GM23248 (cell line): ENCODE measurements around the gene PI4KA. TPM values are rescaled to one million over a fixed set of nuclear protein-coding genes. Genes with fewer than 3 reads are reported as not detected.

ENCODE experiments used
- DNase-seq: peaks from one replicate; pipeline ENCODE4 v3.0.0-alpha.2; 2015
- H2AFZ ChIP-seq: fragments of 200-600 bp; sonication (generic); 2 replicates; pipeline ENCODE4 v1.6.1; 2016; ENCODE audit warnings: antibody characterized with exemption
- H3F3A ChIP-seq: fragments of 200-600 bp; sonication (generic); 2 replicates; pipeline ENCODE4 v1.6.1; 2016; ENCODE audit warnings: mild to moderate bottlenecking, antibody characterized with exemption, mixed run types; ENCODE audit not compliant: insufficient read depth
- H3K27ac ChIP-seq: fragments of 200-600 bp; sonication (generic); 2 replicates; pipeline ENCODE4 v1.5.1; 2016; ENCODE audit warnings: mild to moderate bottlenecking
- H3K27me3 ChIP-seq: fragments of 200-600 bp; sonication (generic); replicated peaks from 2 replicates; pipeline ENCODE4 v1.6.1; 2016; ENCODE audit warnings: mild to moderate bottlenecking; ENCODE audit not compliant: insufficient read depth
- H3K36me3 ChIP-seq: fragments of 200-600 bp; sonication (generic); 2 replicates; pipeline ENCODE4 v1.6.1; 2016; ENCODE audit warnings: low read depth, mild to moderate bottlenecking
- H3K4me1 ChIP-seq: fragments of 200-600 bp; sonication (generic); 2 replicates; pipeline ENCODE4 v1.6.1; 2016; ENCODE audit warnings: mild to moderate bottlenecking; ENCODE audit not compliant: insufficient read depth
- H3K4me2 ChIP-seq: fragments of 200-600 bp; sonication (generic); one replicate; pipeline ENCODE4 v1.6.1; 2016; ENCODE audit warnings: mild to moderate bottlenecking; ENCODE audit not compliant: unreplicated experiment
- H3K4me3 ChIP-seq: fragments of 200-600 bp; sonication (generic); 2 replicates; pipeline ENCODE4 v1.5.1; 2016; ENCODE audit warnings: mild to moderate bottlenecking
- H3K79me2 ChIP-seq: fragments of 200-600 bp; sonication (generic); 2 replicates; pipeline ENCODE4 v1.6.1; 2016; ENCODE audit warnings: mild to moderate bottlenecking; ENCODE audit not compliant: insufficient read depth
- H3K9ac ChIP-seq: fragments of 200-600 bp; sonication (generic); 2 replicates; pipeline ENCODE4 v1.6.1; 2016; ENCODE audit warnings: mild to moderate bottlenecking
- H3K9me2 ChIP-seq: fragments of 200-600 bp; sonication (generic); 2 replicates; pipeline ENCODE4 v1.6.1; 2016; ENCODE audit warnings: mixed run types, mild to moderate bottlenecking, moderate library complexity; ENCODE audit not compliant: insufficient read depth
- H3K9me3 ChIP-seq: fragments of 200-600 bp; sonication (generic); one replicate; pipeline ENCODE4 v1.6.1; 2017; ENCODE audit warnings: low read depth
- H4K20me1 ChIP-seq: fragments of 200-600 bp; sonication (generic); 2 replicates; pipeline ENCODE4 v1.6.0; 2016; ENCODE audit not compliant: insufficient read depth
- EZH2 ChIP-seq: fragments of 200-600 bp; sonication (generic); IDR thresholded peaks from 2 replicates; pipeline ENCODE4 v1.6.1; 2018; ENCODE audit warnings: antibody characterized with exemption, mild to moderate bottlenecking; ENCODE audit not compliant: insufficient read depth, poor library complexity, severe bottlenecking
- EZH2phosphoT487 ChIP-seq: fragments of 200-600 bp; sonication (generic); IDR thresholded peaks from 2 replicates; pipeline ENCODE4 v1.6.1; 2018; ENCODE audit warnings: antibody characterized with exemption, moderate library complexity, mild to moderate bottlenecking, low read depth; ENCODE audit not compliant: insufficient read depth
- WGBS, 2 experiments: methylation state at CpG; one replicate each; pipeline ENCODE4 v1.1.6; 2015 to 2017; ENCODE audit warnings: low lambda C conversion rate in 2 of 2, low coverage in 1 of 2; ENCODE audit errors: missing lambda C conversion rate in 2 of 2; 5-methylcytosine and 5-hydroxymethylcytosine counted together
- in situ Hi-C: fragments of 300-500 bp; cut with MboI; formaldehyde crosslinking; loops from 2 replicates; pipeline ENCODE4 v1.15.0; 2020
- polyA plus RNA-seq: library from polyadenylated mRNA; unstranded; fragments of >200 nt; fragmentation: Nextera tagmentation; extraction: Ambion mirVana; gene quantifications from 2 replicates; pipeline ENCODE4 v1.2.1, GENCODE V29; 2016
- total RNA-seq: library from RNA; depleted of rRNA; stranded (reverse); fragments of >200 nt; shearing (Covaris generic); gene quantifications from 2 replicates; pipeline ENCODE4 v1.2.3, GENCODE V29; 2014

Gene PI4KA
- total and polyA plus RNA-seq, 2 experiments from 2014 or later, result 31.1 to 34.5 TPM

GRCh38 chr22:20857247-20857643 lies 1.4 kb downstream of the PI4KA start:
- peaks cover 90% of the 10 kb centered on the region for H3K79me2 ChIP-seq
- no peak overlapping the region for H2AFZ ChIP-seq
- peak overlapping the region; percentile 89 for H3K4me2 ChIP-seq
- no peaks in the 10 kb centered on the region for H4K20me1 ChIP-seq
- peaks cover 24% of the 10 kb centered on the region for H3F3A ChIP-seq
- in situ Hi-C loops, result no loop called here
- TF ChIP-seq EZH2phosphoT487, result no peak
- no peak for TF ChIP-seq EZH2
- H3K9me2 ChIP-seq, result no peaks in the 10 kb centered on the region
- H3K9ac ChIP-seq, result peak overlapping the region; percentile 87
- peaks cover 26% of the 10 kb centered on the region for H3K4me1 ChIP-seq
- H3K27ac ChIP-seq, result peak overlapping the region; percentile 75
- peak; percentile 13 for DNase-seq
- WGBS, 2 experiments, result 55 to 70% methylated on average over 7 of the region's 7 CpGs
- H3K4me3 ChIP-seq, result peak overlapping the region; percentile 82
- H3K36me3 ChIP-seq, result no peaks in the 10 kb centered on the region
- no peaks in the 10 kb centered on the region for H3K27me3 ChIP-seq
- H3K9me3 ChIP-seq, result no peaks in the 10 kb centered on the region

- Histone ChIP-seq H4K20me1 (no peaks in the 10 kb centered on the region; the same call in 1 of the 2 replicates), H3K9me2 (no peaks in the 10 kb centered on the region)
- WGBS, 2 experiments, result 84 to 85% methylated on average over 3 of the region's 3 CpGs
These were observed 5.4 kb downstream of the PI4KA start for GRCh38 chr22:20853236-20853660.

GRCh38 chr22:20852503-20852902 lies 6.1 kb downstream of the PI4KA start:
- WGBS, 2 experiments, result 94 to 97% methylated on average over 6 of the region's 6 CpGs
- no peak overlapping the region for H3K4me3 ChIP-seq
- no peaks in the 10 kb centered on the region; the same call in 1 of the 2 replicates for H4K20me1 ChIP-seq
- H3K79me2 ChIP-seq, result peaks cover 99% of the 10 kb centered on the region
- no peaks in the 10 kb centered on the region for H3K9me3 ChIP-seq
- no peak overlapping the region for H2AFZ ChIP-seq
- peaks cover 20% of the 10 kb centered on the region for H3F3A ChIP-seq
- no peak for DNase-seq
- no peaks in the 10 kb centered on the region for H3K36me3 ChIP-seq
- in situ Hi-C loops, result no loop called here
- no peak overlapping the region for H3K27ac ChIP-seq
- H3K9ac ChIP-seq, result no peak overlapping the region
- H3K4me1 ChIP-seq, result peaks cover 20% of the 10 kb centered on the region
- no peaks in the 10 kb centered on the region for H3K9me2 ChIP-seq
- H3K27me3 ChIP-seq, result no peaks in the 10 kb centered on the region
- no peak overlapping the region for H3K4me2 ChIP-seq
- TF ChIP-seq EZH2phosphoT487 (no peak), EZH2 (no peak)

More at GRCh38 chr22:20853236-20853660, 5.4 kb downstream of the PI4KA start:
- Histone ChIP-seq H3K79me2 (peaks cover 99% of the 10 kb centered on the region), H2AFZ (no peak overlapping the region), H3K4me2 (no peak overlapping the region), H3K9ac (no peak overlapping the region), H3K9me3 (no peaks in the 10 kb centered on the region), H3K4me1 (peaks cover 21% of the 10 kb centered on the region), H3F3A (peaks cover 24% of the 10 kb centered on the region), H3K27me3 (no peaks in the 10 kb centered on the region), H3K36me3 (no peaks in the 10 kb centered on the region), H3K4me3 (no peak overlapping the region), H3K27ac (no peak overlapping the region)
- TF ChIP-seq EZH2phosphoT487 (no peak), EZH2 (no peak)
- no peak for DNase-seq
- in situ Hi-C loops, result no loop called here

- no peak for DNase-seq
- Histone ChIP-seq H3K27ac (no peak overlapping the region), H3K27me3 (no peaks in the 10 kb centered on the region), H2AFZ (no peak overlapping the region), H3K4me2 (no peak overlapping the region), H3K4me1 (peaks cover 16% of the 10 kb centered on the region), H4K20me1 (no peaks in the 10 kb centered on the region; the same call in 1 of the 2 replicates), H3K9me2 (no peaks in the 10 kb centered on the region), H3K4me3 (no peak overlapping the region), H3K79me2 (peaks cover 99% of the 10 kb centered on the region), H3K9ac (no peak overlapping the region), H3K36me3 (no peaks in the 10 kb centered on the region), H3F3A (peaks cover 16% of the 10 kb centered on the region), H3K9me3 (no peaks in the 10 kb centered on the region)
- 70% methylated on average over 4 of the region's 4 CpGs for WGBS, 2 experiments
- TF ChIP-seq EZH2 (no peak), EZH2phosphoT487 (no peak)
- in situ Hi-C loops, result no loop called here
These were observed 6.5 kb downstream of the PI4KA start for GRCh38 chr22:20852076-20852475.

- Histone ChIP-seq H3K4me2 (no peak overlapping the region), H3K9me3 (no peaks in the 10 kb centered on the region), H3K9ac (no peak overlapping the region), H3K27ac (no peak overlapping the region), H3K9me2 (no peaks in the 10 kb centered on the region), H3K4me3 (no peak overlapping the region), H3K4me1 (no peaks in the 10 kb centered on the region), H3K27me3 (no peaks in the 10 kb centered on the region), H4K20me1 (peaks cover 4% of the 10 kb centered on the region; the same call in 1 of the 2 replicates), H3K79me2 (peaks cover 99% of the 10 kb centered on the region), H3K36me3 (no peaks in the 10 kb centered on the region), H3F3A (no peaks in the 10 kb centered on the region), H2AFZ (no peak overlapping the region)
- DNase-seq, result no peak
- no peak for TF ChIP-seq EZH2
- TF ChIP-seq EZH2phosphoT487, result no peak
- in situ Hi-C loops, result no loop called here
- WGBS, 2 experiments, result 96% methylated on average over 2 of the region's 2 CpGs
These were observed 11.2 kb downstream of the PI4KA start for GRCh38 chr22:20847318-20847822.
